ENCODE results near the gene PRUNE1.

Gene PRUNE1

GRCh38 chr1:151008244-151009205 lies at the start of gene PRUNE1:
TSS of gene PRUNE1 (plus strand) at chr1:151008449. CDS start at chr1:151008633, 184 bp downstream.
- peak; percentile 78 for DNase-seq

- no peak for DNase-seq
These were observed 47.6 kb upstream of the PRUNE1 start for GRCh38 chr1:150960646-150961045.

- DNase-seq = no peak
These were observed 46.5 kb upstream of the PRUNE1 start for GRCh38 chr1:150961756-150962155.

- DNase-seq = no peak
These were observed 44.7 kb upstream of the PRUNE1 start for GRCh38 chr1:150963321-150964163.

GRCh38 chr1:150964164-150964489 lies 44.1 kb upstream of the PRUNE1 start:
- DNase-seq = no peak

- no peak for DNase-seq
These were observed 42.6 kb upstream of the PRUNE1 start for GRCh38 chr1:150965605-150966004.

- DNase-seq = no peak
These were observed 42.2 kb upstream of the PRUNE1 start for GRCh38 chr1:150966011-150966410.

GRCh38 chr1:150967936-150968335 lies 40.3 kb upstream of the PRUNE1 start:
- no peak for DNase-seq

GRCh38 chr1:150968491-150968890 lies 39.8 kb upstream of the PRUNE1 start:
- DNase-seq = no peak

GRCh38 chr1:150969626-150970025 lies 38.6 kb upstream of the PRUNE1 start:
- no peak for DNase-seq

- no peak for DNase-seq
These were observed 37.3 kb upstream of the PRUNE1 start for GRCh38 chr1:150970808-150971582.

- no peak for DNase-seq
These were observed 36.4 kb upstream of the PRUNE1 start for GRCh38 chr1:150971583-150972416.

GRCh38 chr1:150972417-150972940 lies 35.8 kb upstream of the PRUNE1 start:
- no peak for DNase-seq

GRCh38 chr1:150973258-150973835 lies 34.9 kb upstream of the PRUNE1 start:
- no peak for DNase-seq

GRCh38 chr1:150973836-150974579 lies 34.2 kb upstream of the PRUNE1 start:
- no peak for DNase-seq

GRCh38 chr1:150974580-150975478 lies 33.4 kb upstream of the PRUNE1 start, which contains the start of gene CERS2:
TSS of gene CERS2 (minus strand) at chr1:150974835. CDS start at chr1:150969090, 5,745 bp downstream.
- DNase-seq = no peak

GRCh38 chr1:150976401-150976821 lies 31.8 kb upstream of the PRUNE1 start:
- no peak for DNase-seq

GRCh38 chr1:150976879-150977694 lies 31.2 kb upstream of the PRUNE1 start:
- DNase-seq = no peak

All from NCI-H2029 treated with DMSO at 0.1 percent for 48 hours (cell line).